Measurements from ENCODE around the gene B4GALT1.

- TF ChIP-seq POLR2AphosphoS5 (IDR thresholded peaks at IDR 0.05; ENCODE audit: low read depth, low read length): no peak
- no peak for TF ChIP-seq TAF1 (IDR thresholded peaks at IDR 0.05; ENCODE audit: borderline replicate concordance, insufficient read depth, low read length)
- TF ChIP-seq, protein P1, sequence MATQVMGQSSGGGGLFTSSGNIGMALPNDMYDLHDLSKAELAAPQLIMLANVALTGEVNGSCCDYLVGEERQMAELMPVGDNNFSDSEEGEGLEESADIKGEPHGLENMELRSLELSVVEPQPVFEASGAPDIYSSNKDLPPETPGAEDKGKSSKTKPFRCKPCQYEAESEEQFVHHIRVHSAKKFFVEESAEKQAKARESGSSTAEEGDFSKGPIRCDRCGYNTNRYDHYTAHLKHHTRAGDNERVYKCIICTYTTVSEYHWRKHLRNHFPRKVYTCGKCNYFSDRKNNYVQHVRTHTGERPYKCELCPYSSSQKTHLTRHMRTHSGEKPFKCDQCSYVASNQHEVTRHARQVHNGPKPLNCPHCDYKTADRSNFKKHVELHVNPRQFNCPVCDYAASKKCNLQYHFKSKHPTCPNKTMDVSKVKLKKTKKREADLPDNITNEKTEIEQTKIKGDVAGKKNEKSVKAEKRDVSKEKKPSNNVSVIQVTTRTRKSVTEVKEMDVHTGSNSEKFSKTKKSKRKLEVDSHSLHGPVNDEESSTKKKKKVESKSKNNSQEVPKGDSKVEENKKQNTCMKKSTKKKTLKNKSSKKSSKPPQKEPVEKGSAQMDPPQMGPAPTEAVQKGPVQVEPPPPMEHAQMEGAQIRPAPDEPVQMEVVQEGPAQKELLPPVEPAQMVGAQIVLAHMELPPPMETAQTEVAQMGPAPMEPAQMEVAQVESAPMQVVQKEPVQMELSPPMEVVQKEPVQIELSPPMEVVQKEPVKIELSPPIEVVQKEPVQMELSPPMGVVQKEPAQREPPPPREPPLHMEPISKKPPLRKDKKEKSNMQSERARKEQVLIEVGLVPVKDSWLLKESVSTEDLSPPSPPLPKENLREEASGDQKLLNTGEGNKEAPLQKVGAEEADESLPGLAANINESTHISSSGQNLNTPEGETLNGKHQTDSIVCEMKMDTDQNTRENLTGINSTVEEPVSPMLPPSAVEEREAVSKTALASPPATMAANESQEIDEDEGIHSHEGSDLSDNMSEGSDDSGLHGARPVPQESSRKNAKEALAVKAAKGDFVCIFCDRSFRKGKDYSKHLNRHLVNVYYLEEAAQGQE (IDR thresholded peaks at IDR 0.05; ENCODE audit: insufficient read depth in 1 of 2, low read depth in 2 of 2, low read length in 2 of 2): no peak
Measured at GRCh38 chr9:33170464-33171415, 3.6 kb upstream of the B4GALT1 start.

All from PFSK-1 (cell line).